Measurements from ENCODE around the gene ABTB2.

GRCh38 chr11:34397120-34397519 is 39.3 kb upstream of the ABTB2 start:
- TF ChIP-seq POLR2AphosphoS5 (IDR thresholded peaks at IDR 0.05; ENCODE audit: low read depth, low read length): no peak
- no peak for TF ChIP-seq CTCF (IDR thresholded peaks at IDR 0.05)
- no peak for TF ChIP-seq TCF12 (IDR thresholded peaks at IDR 0.05)
- TF ChIP-seq EZH2phosphoT487 (IDR thresholded peaks at IDR 0.05; ENCODE audit: borderline replicate concordance, low read depth): no peak
- TF ChIP-seq RCOR1 (IDR thresholded peaks at IDR 0.05; ENCODE audit: low read length): no peak
- TF ChIP-seq GABPA (IDR thresholded peaks at IDR 0.05; ENCODE audit: low read depth): no peak
- TF ChIP-seq USF2 (IDR thresholded peaks at IDR 0.05; ENCODE audit: borderline replicate concordance, low read depth, low read length): no peak
- no peak for TF ChIP-seq YY1 (IDR thresholded peaks at IDR 0.05; ENCODE audit: low read depth)
- no peak for TF ChIP-seq MAX (IDR thresholded peaks at IDR 0.05; ENCODE audit: low read depth)
- TF ChIP-seq ZBTB33 (IDR thresholded peaks at IDR 0.05; ENCODE audit: borderline replicate concordance, low read depth): no peak
- no peak for TF ChIP-seq TAF1 (IDR thresholded peaks at IDR 0.05; ENCODE audit: borderline replicate concordance, low read depth, low read length)
- TF ChIP-seq RFX5 (IDR thresholded peaks at IDR 0.05; ENCODE audit: low read length): no peak
- no peak for TF ChIP-seq CHD2 (IDR thresholded peaks at IDR 0.05; ENCODE audit: low read length, partially characterized antibody)
- no peak for TF ChIP-seq JUND (IDR thresholded peaks at IDR 0.05)

Measured in SK-N-SH (cell line).